ENCODE results near the gene ARFRP1.
A peak's percentile ranks its signal among the peaks of the same experiment; 100 is the strongest.

Gene ARFRP1

GRCh38 chr20:63690898-63691710 is 16.7 kb downstream of the ARFRP1 start:
- DNase-seq (ENCODE audit: low read depth): no peak

GRCh38 chr20:63690003-63690897 is 17.5 kb downstream of the ARFRP1 start:
- DNase-seq (ENCODE audit: low read depth): no peak

GRCh38 chr20:63689046-63690002 is 18.5 kb downstream of the ARFRP1 start:
- no peak for DNase-seq (ENCODE audit: low read depth)

- DNase-seq (ENCODE audit: low read depth): no peak
Measured at GRCh38 chr20:63688228-63689045, 19.3 kb downstream of the ARFRP1 start.

GRCh38 chr20:63687419-63688178 is 20.2 kb downstream of the ARFRP1 start:
- no peak for DNase-seq (ENCODE audit: low read depth)

GRCh38 chr20:63686492-63687321 is 21.1 kb downstream of the ARFRP1 start:
- DNase-seq (ENCODE audit: low read depth): peak; percentile 82

GRCh38 chr20:63686094-63686491 is 21.7 kb downstream of the ARFRP1 start:
- no peak for DNase-seq (ENCODE audit: low read depth)

GRCh38 chr20:63685269-63686026 is 22.3 kb downstream of the ARFRP1 start:
- no peak for DNase-seq (ENCODE audit: low read depth)

- peak; percentile 99 for DNase-seq (ENCODE audit: low read depth)
Measured at GRCh38 chr20:63682384-63683139, 25.2 kb downstream of the ARFRP1 start.

- no peak for DNase-seq (ENCODE audit: low read depth)
Measured at GRCh38 chr20:63681609-63682142, 26.1 kb downstream of the ARFRP1 start.

- no peak for DNase-seq (ENCODE audit: low read depth)
Measured at GRCh38 chr20:63680857-63681608, 26.7 kb downstream of the ARFRP1 start.

- no peak for DNase-seq (ENCODE audit: low read depth)
Measured at GRCh38 chr20:63680427-63680826, 27.3 kb downstream of the ARFRP1 start.

GRCh38 chr20:63679799-63680305 is 27.9 kb downstream of the ARFRP1 start:
- no peak for DNase-seq (ENCODE audit: low read depth)

GRCh38 chr20:63678667-63679465 is 28.9 kb downstream of the ARFRP1 start:
- DNase-seq (ENCODE audit: low read depth): no peak

GRCh38 chr20:63678071-63678470 is 29.7 kb downstream of the ARFRP1 start:
- no peak for DNase-seq (ENCODE audit: low read depth)
